DOHH2 (cell line): ENCODE measurements around the gene SEMA5B.

ENCODE experiments used
- EZH2phosphoT487 ChIP-seq: fragments of 200-600 bp; sonication (generic); IDR thresholded peaks from 2 replicates; pipeline ENCODE4 v1.6.1; 2017; ENCODE audit warnings: borderline replicate concordance, mild to moderate bottlenecking, antibody characterized with exemption, low read length, moderate library complexity, mixed read lengths
- TF ChIP-seq, protein P1 (sequence below): fragments of 200-600 bp; sonication (generic); IDR thresholded peaks from one replicate; pipeline ENCODE4 v1.5.1; 2014; ENCODE audit warnings: antibody characterized with exemption, mild to moderate bottlenecking, low read depth, low read length; ENCODE audit not compliant: poor library complexity, severe bottlenecking

- TF ChIP-seq, protein P1, sequence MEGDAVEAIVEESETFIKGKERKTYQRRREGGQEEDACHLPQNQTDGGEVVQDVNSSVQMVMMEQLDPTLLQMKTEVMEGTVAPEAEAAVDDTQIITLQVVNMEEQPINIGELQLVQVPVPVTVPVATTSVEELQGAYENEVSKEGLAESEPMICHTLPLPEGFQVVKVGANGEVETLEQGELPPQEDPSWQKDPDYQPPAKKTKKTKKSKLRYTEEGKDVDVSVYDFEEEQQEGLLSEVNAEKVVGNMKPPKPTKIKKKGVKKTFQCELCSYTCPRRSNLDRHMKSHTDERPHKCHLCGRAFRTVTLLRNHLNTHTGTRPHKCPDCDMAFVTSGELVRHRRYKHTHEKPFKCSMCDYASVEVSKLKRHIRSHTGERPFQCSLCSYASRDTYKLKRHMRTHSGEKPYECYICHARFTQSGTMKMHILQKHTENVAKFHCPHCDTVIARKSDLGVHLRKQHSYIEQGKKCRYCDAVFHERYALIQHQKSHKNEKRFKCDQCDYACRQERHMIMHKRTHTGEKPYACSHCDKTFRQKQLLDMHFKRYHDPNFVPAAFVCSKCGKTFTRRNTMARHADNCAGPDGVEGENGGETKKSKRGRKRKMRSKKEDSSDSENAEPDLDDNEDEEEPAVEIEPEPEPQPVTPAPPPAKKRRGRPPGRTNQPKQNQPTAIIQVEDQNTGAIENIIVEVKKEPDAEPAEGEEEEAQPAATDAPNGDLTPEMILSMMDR = no peak
- TF ChIP-seq EZH2phosphoT487 = no peak
Observed at GRCh38 chr3:122916580-122916979, 111.0 kb downstream of the SEMA5B start.
